Measurements from ENCODE around the gene TMUB2.
A peak's percentile ranks its signal among the peaks of the same experiment; 100 is the strongest.
"Not testable (repeated sequence)": the region's sequence is repeated elsewhere in the genome, so short reads cannot be mapped to it uniquely, and the experiment has no call there.

TMUB2 gene

GRCh38 chr17:44186307-44187130, at the start of gene TMUB2:
Gene TMUB2 (plus strand): TSS chr17:44186972. CDS start chr17:44187709, 737 bp downstream.
- peak; percentile 98 for DNase-seq

DNA sequence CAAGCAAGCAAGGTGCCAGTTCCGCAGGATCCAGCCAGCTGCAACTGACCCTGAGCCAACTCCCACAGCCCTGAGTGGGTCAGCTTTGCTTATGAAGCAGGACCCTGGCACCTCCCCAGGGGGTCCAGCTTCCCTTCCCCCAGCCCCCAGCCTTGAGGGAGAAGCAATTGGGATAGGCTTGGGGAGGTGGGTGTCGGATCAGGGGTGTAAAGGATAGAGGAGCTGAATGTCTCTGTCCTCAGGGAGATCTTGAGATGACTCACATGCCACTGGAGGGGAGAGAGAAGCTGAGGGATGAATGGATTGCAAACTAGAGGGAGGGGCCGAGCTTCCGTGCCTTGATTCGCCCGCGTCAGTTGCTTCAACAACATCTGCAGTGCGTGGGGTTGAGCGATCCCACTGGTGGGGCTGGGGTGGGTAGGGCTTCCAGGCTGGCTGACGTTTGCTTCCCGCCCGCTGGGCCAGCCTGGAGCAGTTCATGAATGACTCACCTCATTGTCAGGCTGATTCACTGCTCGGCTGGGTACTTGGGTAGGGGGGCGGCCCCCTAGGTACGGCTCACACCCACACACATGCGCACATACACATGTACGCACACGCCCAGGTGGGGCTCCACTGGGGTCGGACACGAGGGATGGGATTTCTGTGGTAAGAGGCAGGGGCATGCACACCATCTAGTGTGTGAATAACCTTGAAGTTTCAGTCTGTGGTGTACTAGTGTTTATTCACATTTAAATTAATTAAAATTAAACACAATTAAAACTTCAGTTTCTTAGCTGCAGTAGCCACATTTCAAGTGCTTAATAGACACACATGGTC, 48.7 kb upstream of the TMUB2 start:
- no peak for DNase-seq

DNA sequence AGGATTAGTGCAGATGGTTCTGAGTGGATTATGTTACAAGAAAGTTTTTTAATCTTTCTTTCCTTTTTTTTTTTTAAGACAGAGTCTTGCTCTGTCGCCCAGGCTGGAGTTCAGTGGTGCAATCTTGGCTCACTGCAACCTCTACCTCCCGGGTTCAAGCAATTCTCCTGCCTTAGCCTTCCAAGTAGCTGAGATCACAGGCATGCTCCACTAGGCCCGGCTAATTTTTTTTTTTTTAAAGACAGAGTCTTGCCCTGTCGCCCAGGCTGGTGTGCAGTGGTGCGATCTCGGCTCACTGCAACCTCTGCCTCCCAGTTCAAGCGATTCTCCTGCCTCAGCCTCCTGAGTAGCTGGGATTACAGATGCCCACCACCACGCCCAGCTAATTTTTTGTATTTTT, 42.9 kb upstream of the TMUB2 start:
- not testable (repeated sequence) for DNase-seq

- no peak for DNase-seq
Measured at GRCh38 chr17:44144966-44145739, 41.6 kb upstream of the TMUB2 start.

- no peak for DNase-seq
Measured at GRCh38 chr17:44146375-44147346, 40.1 kb upstream of the TMUB2 start.

GRCh38 chr17:44147812-44148211, 39.0 kb upstream of the TMUB2 start:
- DNase-seq: no peak

GRCh38 chr17:44149066-44149465, 37.7 kb upstream of the TMUB2 start:
- not testable (repeated sequence) for DNase-seq

DNA sequence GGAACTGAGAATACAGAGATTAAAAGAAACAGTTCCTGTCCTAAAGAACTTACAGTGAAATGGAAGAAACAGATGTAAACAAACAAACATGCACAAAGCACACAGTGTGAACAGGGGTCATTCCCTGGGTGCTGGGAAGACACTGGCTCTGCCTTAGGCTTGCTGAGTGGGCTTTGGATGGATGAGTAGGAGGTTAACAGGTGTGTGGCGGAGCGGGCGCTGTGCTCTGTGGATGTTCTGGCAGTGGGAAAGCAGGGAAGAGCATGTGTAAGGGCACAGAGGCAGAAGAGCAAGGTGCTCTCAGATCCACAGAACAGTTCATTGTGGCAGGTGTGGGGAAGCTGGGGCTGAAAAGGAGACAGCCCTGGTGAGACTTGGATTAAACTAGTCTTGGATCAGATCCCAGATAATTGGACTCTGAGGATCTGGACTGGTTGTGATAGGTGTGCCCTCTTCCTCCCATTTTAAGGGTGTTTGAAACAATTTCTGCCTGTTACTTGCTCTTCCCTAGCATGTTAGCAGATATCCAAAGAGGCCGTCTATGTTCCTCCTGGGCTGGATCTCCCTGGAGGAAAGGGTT, 36.9 kb upstream of the TMUB2 start:
- no peak for DNase-seq

GRCh38 chr17:44152875-44153274, 33.9 kb upstream of the TMUB2 start:
- no peak for DNase-seq

DNA sequence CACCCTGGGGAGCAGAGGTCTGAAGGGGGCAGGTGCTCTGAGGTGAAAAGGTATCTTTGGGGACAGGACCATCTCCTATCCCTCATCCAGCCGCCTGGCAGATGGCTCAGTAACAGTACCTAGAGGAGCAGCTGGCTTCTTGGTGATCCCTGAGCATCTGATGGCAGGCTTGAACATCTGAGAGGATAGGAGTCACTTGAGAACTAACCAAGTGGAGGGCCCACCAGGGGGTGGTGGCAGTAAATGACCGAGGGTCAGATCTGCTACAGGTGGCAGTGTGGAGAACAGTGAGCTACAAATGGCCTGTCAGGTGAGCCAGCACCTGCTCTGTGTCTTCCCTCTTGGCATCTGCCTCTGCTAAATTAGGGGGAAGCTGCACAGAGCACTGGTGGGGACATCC, 31.3 kb upstream of the TMUB2 start:
- DNase-seq: no peak

GRCh38 chr17:44159519-44160210, 27.1 kb upstream of the TMUB2 start:
- DNase-seq: no peak

DNA sequence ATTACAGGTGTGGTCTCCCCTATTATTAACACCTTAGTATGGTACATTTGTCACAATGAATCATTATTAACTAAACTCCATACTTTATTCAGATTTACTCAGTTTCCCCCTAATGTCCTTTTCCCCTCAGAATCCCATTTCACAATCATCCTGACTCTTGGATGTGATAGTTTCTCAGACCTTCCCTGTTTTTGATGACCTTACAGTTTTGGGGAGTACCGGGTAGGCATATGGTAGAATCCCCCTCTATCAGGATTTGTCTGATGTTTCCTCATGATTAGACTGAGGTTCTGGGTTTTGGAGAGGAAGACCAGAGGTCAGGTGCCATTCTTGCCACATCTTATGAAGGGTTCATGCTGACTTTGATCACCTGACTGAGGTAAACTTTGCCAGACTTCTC, 22.3 kb upstream of the TMUB2 start:
- no peak for DNase-seq

- DNase-seq: no peak
Measured at GRCh38 chr17:44167181-44167861, 19.5 kb upstream of the TMUB2 start.

- no peak for DNase-seq
Measured at GRCh38 chr17:44170135-44170498, 16.7 kb upstream of the TMUB2 start.

DNA sequence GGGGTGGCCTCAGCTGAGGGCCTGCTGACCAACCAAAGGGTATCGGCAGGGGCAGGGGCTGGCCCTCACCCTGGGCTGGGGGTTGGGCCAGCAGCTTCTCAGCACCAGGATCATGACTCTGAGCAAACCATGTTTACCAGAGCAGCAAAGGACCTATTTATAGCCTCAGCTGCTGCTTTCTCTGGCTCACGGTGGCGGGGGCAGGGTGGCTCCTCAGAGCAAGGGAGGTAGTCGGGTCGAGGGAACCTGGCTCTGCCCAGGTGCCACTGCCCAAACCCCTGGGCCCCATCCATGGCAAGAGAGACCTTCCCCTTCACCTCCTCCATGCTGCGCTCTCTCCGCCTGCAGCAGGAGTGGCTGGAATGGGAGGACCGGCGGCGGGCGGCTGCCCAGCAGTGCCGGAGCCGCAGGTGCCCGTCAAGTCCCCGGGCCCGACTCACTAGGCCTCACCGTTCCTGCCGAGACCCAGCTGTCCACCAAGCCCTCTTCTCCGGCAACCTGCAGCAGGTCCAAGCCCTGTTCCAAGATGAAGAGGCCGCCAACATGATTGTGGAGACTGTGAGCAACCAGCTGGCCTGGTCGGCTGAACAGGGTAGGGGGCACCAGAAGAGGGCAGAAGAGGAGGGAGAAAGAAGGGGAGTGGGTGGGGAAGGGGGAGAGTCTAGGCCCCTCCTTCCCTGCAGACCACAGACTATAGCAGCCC, 16.1 kb upstream of the TMUB2 start, which contains the start of gene ASB16:
Gene ASB16, plus strand, starts transcription at position 206 of the 703 bp plus-strand sequence. Its CDS starts 86 bp downstream, at position 292.
- no peak for DNase-seq

DNA sequence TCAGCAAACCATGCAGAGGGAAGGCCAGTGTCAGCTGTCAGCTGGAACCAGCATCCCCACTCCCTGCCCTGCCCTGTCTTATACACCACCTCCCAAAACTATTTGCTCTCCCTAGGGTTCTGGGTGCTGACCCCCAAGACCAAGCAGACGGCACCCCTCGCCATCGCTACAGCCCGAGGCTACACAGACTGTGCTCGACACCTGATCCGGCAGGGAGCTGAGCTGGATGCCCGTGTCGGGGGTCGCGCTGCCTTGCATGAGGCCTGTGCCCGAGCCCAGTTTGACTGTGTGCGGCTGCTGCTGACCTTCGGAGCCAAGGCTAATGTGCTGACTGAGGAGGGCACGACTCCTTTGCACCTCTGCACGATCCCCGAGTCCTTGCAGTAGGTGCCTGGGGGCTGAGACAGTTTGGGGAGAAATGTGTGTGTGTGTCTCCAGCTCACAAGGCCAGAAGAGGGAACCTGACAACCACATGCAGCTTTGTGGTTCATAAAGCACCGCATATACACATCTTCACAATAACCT, 14.8 kb upstream of the TMUB2 start:
- DNase-seq: no peak

DNA sequence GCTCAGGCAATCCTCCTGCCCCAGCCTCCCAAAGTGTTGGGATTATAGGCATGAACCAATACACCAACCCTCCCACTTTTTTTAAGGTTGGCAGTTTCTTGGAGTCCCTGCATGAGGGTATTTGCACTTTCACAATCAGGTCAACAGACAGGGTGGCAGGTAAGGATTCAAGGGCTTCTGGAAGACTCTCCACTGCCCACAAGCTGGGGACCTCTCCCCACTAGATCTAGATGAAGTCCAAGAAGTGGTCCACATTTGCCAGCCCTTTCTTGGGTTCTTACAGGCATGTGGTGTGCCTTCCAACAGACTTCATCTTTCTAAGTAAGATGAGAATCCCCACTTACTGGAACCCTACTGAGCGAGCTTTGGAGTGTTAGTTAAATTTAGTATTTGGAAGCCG, 12.3 kb upstream of the TMUB2 start:
- DNase-seq: no peak

DNA sequence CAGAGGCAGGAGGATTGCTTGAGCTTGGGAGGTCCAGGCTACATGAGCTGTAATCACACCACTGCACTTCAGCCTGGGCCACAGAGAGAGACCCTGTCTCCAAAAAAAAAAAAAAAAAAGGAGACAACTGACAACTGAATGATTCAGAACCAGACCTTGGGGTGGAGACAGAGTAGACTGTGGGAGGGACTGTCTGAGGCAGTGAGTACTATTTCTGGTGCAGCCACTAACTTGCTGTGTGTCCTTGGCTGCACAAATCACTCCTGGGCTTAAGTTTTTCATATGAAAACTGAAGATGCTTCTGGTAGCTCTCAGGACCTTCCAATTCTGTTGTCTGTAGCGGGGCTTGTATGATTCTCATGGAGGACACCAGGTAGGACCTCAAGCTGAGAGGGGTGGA, 10.5 kb upstream of the TMUB2 start:
- DNase-seq: no peak

Measured in KG1 (cell line).